Measurements from ENCODE around the gene KIFBP.
"Not testable (repeated sequence)": the region's sequence is repeated elsewhere in the genome, so short reads cannot be mapped to it uniquely, and the experiment has no call there.

KIFBP gene, protein sequence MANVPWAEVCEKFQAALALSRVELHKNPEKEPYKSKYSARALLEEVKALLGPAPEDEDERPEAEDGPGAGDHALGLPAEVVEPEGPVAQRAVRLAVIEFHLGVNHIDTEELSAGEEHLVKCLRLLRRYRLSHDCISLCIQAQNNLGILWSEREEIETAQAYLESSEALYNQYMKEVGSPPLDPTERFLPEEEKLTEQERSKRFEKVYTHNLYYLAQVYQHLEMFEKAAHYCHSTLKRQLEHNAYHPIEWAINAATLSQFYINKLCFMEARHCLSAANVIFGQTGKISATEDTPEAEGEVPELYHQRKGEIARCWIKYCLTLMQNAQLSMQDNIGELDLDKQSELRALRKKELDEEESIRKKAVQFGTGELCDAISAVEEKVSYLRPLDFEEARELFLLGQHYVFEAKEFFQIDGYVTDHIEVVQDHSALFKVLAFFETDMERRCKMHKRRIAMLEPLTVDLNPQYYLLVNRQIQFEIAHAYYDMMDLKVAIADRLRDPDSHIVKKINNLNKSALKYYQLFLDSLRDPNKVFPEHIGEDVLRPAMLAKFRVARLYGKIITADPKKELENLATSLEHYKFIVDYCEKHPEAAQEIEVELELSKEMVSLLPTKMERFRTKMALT

DNA sequence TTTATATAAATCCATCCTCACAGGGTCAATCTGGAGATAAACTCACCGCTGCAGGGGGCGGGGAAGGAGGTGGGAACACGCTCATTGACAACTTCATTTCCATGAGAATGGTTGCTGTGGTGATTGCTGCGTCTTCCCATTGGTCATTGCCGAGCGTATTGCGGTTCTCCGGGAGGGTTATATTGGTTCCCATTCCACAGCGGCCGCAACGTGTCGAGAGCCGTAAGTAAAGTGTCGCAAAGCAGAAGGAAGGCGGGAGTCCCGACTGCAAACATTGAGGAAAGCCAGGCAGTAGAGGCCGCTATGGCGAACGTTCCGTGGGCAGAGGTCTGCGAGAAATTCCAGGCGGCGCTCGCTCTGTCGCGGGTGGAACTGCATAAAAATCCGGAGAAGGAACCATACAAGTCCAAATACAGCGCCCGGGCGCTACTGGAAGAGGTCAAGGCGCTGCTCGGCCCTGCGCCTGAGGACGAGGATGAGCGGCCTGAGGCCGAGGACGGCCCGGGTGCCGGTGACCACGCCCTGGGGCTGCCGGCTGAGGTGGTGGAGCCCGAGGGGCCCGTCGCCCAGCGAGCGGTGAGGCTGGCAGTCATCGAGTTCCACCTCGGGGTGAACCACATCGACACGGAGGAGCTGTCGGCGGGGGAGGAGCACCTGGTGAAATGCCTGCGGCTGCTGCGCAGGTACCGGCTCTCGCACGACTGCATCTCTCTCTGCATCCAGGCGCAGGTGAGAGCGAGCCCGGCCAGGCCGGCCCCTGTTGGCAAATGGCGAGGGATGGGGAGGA lies at the start of gene KIFBP:
Gene KIFBP (plus strand): TSS at position 274 of the 787 bp plus-strand sequence. CDS start 30 bp downstream, at position 304.
- DNase-seq = peak; percentile 97

DNA sequence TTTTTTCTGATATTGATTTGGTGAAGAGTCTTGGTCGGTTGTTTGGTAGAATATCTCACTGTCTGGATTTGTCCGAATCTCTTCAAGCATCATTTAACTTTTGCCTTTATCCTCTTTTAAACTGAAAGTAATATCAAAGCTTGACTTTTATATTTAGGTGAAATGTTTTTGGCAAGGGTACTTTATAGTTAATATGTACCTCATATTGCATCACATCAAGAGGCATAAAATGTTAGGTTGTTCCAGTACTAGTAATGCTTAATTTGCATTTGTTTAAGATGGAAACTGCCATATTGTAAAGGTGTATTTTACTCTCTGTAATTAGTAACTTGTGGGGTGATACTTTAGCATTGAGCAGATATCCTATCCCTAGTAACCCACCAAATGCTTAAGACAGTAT lies 49.7 kb upstream of the KIFBP start:
- DNase-seq = no peak

DNA sequence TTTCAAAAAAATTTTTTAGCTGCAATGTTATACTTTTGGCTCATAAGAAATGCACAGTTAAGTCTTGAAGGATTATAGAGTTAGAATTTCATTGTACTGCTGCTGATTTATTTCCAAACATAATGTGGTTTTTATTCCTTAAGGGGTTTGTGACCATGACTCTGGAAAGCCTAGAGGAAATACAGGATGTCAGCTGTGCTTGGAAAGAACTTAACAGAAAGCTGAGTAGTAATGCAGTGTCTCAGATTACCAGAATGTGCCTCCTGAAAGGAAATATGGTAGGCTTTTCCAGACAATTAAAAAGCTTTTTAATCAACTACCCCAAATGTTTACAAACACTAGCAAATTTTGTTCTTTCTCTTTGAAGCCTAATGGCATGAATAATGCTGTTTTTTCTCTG lies 47.7 kb upstream of the KIFBP start:
- DNase-seq = not testable (repeated sequence)

DNA sequence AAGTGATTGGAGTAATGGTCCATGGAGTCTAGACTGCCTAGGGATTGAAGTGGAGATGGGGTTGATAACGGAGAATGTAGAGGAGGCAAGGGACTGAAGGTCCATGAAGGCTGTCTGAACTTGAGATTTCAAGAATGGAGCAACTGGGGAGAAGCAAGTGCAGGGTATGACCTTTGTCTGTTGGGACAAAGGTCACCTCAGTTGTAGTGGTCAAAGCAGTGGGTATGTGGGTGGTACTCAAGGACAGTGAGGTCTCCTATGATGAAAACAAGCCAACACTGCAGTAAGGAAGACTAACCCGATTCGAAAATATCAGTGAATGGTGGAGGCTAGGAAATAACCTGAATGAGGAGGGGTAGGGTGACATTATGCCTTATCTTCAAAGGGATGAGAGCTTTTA lies 38.0 kb upstream of the KIFBP start:
- no peak for DNase-seq

DNA sequence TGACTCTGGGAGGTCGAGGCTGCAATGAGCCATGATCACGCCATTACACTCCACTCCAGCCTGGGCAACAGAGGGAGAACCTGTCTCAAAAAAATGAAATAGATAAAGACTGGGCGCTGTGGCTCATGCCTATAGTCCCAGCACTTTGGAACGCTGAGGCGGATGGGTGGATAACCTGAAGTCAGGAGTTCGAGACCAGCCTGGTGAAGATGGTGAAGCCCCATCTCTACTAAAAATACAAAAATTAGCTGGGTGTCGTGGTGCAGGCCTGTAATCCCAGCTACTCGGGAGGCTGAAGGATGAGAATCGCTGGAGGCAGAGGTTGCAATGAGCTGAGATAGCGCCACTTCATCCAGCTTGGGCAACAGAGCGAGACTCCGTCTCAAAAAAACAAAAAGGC lies 33.7 kb upstream of the KIFBP start:
- no peak for DNase-seq

DNA sequence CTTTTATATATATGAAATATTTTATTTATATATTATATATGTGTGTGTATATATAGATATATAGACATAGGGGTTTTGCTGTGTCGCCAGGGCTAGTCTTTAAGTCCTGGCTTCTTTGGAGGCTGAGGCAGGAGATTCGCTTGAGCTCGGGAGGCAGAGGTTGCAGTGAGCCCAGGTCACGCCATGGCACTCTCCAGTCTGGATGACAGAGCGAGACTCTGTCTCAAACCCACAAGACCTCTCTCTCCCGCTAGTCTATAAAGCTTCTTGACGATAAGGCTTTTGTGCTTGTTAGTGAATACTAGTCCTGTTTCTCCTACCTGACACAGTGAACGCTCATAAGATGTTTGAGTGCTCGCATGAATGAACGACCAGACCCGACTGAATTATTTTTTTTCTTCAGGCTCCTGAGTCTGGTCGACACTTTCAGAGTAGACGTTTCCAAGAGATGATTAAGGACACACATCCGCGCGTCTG lies 33.2 kb upstream of the KIFBP start:
- peak; percentile 88 for DNase-seq

DNA sequence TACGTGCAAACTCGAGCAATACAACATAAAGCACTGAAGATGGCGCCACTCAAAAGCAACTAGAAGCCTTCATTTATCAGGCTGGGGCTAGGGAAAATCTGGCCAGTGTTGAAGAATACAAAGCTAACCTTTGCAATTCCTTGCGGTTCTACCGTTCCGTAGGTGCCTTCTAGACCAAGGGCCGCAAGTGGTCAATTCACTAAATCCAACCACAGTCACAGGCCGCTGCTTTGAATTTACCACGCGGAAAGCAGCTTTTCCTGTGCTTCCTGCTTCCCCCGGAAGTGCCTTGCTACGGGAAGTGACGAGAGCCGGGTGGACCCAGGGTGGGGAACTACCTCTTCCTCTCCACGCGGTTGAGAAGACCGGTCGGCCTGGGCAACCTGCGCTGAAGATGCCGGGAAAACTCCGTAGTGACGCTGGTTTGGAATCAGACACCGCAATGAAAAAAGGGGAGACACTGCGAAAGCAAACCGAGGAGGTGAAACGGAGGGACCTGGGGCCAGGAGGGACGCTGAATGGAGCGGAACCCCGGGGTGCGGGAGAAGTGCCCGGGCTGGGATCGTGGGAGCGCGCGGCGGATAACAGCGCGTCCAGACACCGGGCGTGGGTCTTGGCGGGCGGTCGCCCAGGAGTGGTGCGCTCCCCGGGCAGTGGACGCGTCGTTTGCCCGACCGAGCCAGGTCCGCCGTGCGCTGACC lies 32.6 kb upstream of the KIFBP start, which contains the start of gene DDX21:
Gene DDX21 (plus strand): TSS at position 339 of the 701 bp plus-strand sequence. CDS start 56 bp downstream, at position 395.
- DNase-seq = peak; percentile 97

DNA sequence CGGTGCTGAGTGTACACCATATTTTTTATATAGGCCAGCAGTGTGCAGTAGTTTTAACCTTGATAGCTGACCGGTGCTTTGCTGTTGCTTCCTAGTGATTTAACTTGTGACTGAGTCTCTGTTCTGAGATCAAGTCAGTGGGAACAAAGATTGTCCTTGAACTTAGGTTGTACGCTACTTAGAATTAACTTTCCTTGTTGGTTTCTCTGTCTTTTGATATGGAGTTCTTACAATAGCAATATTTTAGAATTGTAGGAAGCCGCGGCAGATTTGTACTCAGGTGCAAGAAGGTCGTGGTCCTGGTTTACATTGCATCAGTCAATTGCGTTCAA lies 31.4 kb upstream of the KIFBP start:
- no peak for DNase-seq

DNA sequence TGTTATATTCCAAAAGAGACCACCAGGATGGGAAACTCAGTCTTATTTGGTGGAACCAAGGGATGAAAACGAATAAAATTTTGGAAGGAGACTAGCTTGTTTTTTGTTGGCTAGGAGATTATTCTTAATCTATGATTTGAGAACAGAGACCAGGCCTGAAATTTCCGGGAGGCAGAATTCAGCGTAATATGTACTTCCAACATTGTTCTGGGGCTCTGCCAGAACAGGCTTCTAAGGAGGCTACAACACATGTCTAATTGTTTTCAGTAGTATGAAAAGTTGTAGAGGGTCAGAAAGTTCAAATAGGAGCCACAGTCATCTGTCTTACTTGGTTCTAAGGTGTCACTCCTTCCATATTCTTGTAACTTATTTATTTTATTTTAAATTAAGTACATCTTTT lies 30.9 kb upstream of the KIFBP start:
- no peak for DNase-seq

DNA sequence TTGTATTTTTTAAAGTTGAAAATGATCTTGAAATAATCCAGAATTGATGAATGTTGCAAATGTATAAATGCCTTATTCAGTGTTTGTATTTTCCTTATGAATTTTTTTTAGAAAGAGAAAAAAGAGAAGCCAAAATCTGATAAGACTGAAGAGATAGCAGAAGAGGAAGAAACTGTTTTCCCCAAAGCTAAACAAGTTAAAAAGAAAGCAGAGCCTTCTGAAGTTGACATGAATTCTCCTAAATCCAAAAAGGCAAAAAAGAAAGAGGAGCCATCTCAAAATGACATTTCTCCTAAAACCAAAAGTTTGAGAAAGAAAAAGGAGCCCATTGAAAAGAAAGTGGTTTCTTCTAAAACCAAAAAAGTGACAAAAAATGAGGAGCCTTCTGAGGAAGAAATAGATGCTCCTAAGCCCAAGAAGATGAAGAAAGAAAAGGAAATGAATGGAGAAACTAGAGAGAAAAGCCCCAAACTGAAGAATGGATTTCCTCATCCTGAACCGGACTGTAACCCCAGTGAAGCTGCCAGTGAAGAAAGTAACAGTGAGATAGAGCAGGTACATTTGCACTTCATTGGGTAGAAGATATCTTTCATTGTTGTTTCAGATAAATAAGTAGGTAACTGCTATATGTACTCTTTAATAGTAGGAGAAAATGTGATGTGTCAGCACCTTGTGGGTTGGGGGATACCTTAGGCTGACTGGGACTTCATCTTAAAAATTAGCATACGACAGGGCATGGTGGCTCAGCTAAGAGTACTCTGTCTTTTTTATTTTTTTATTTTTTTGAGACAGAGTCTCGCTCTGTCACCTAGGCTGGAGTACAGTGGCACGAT lies 28.7 kb upstream of the KIFBP start:
- DNase-seq = no peak

DNA sequence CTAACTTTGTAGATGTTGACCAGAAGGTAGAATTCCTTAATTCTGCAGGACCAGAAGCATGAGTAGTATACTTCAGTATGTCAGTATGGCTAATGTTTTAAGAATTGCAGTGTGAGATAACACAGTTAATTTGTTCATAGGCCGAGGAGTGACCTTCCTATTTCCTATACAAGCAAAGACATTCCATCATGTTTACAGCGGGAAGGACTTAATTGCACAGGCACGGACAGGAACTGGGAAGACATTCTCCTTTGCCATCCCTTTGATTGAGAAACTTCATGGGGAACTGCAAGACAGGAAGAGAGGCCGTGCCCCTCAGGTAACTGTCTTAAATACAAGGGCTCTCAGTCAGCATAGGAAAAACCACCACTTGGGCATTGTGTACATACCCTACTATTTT lies 25.5 kb upstream of the KIFBP start:
- no peak for DNase-seq

DNA sequence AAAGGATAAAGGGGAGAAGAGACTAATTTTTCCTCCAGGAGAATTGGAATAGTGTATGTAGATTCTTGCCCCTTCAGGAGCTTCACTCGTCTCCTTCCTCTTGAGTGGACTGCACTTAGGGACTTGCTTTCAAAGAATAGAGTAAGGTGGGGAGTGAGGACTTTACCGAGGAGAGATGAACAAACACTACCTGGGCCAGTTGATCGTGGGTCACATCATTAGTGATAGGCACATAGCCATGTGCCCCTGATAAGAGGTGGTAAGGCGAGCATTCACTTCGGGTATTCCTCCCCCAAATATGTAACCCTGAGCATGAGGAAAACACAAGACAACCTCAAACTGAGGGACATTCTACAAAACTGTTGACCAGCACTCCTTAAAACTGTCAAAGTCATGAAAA lies 14.6 kb upstream of the KIFBP start:
- DNase-seq = no peak

DNA sequence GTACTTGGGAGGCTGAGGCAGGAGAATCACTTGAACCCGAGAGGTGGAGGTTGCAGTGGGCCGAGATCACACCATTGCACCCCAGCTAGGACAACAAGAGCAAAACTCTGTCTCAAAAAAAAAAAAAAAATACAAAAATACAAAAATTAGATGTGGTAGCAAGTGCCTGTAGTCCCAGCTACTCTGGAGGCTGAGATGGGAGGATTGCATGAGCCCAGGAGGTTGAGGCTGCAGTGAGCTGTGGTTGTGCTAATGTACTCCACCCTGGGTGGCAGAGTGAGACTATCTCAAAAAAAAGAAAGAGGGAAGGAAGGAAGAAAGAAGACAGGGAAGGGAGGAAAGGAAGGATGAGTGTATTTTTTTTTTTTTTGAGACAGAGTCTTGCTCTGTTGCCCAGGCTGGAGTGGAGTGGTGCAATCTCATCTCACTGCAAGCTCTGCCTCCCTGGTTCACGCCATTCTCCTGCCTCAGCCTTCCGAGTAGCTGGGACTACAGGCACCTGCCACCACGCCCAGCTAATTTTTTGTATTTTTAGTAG lies 12.6 kb upstream of the KIFBP start:
- DNase-seq = not testable (repeated sequence)

DNA sequence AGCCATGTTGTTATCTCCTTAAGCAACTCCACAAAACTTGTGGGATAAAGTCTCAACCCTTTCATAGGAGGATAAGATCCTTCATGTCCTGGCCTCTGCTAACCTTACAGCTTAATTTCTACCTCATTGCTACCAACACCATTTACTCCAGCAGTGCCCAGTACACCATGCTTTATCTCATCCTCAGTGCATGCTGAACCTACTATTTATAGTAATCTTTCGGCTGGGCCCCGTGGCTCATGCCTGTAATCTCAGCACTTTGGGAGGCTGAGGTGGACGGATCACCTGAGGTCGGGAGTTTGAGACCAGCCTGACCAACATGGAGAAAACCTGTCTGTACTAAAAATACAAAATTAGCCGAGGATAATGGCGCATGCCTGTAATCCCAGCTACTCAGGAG lies 8.9 kb upstream of the KIFBP start:
- not testable (repeated sequence) for DNase-seq

DNA sequence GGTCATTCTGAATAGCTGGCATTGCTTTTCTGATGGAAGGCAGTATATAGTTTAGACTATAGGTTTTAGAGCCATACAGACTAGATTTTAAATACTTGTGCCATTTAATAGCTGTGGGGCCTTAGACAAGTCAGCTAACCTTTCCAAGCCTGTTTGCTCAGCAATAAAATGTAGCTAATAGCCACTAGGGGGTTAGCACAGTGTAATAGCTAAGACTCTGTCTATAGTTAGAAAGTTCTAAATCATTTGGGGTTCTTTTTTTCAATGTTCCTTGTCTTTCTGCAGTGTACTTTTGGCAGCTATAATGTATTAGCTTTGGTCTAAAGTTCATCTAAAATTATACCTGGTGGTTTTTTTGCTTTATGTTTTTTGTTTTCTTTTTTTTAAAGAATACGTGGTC lies 7.5 kb upstream of the KIFBP start:
- DNase-seq = no peak

DNA sequence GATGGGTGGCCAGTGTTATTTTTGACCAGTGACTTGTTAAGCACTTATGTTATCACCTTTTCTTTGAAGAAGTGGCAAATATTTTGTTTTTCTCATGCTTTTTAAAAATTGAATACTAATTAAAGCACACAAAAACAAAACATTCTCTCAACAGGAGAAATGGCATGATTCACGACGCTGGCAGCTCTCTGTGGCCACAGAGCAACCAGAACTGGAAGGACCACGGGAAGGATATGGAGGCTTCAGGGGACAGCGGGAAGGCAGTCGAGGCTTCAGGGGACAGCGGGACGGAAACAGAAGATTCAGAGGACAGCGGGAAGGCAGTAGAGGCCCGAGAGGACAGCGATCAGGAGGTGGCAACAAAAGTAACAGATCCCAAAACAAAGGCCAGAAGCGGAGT lies 6.2 kb upstream of the KIFBP start:
- DNase-seq = no peak

DNA sequence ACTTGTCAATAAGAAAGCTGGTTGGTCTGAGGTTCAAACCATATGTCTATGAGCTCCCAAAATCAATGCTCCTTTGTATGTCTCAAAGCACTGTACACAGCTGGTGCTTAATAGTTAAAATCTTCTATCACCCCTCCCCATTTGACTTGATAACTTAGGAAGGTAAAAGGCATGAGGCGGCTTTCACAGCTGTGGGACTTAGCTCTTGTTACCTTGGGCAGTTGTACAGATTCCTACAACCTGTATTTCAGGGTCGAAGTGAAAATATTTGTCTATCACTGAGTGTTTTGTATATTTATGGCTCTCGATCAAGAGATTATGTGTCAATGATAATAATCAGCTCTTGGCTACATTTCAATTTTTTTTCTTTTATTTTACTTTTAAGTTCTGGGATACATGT lies 992 bp upstream of the KIFBP start:
- no peak for DNase-seq

DNA sequence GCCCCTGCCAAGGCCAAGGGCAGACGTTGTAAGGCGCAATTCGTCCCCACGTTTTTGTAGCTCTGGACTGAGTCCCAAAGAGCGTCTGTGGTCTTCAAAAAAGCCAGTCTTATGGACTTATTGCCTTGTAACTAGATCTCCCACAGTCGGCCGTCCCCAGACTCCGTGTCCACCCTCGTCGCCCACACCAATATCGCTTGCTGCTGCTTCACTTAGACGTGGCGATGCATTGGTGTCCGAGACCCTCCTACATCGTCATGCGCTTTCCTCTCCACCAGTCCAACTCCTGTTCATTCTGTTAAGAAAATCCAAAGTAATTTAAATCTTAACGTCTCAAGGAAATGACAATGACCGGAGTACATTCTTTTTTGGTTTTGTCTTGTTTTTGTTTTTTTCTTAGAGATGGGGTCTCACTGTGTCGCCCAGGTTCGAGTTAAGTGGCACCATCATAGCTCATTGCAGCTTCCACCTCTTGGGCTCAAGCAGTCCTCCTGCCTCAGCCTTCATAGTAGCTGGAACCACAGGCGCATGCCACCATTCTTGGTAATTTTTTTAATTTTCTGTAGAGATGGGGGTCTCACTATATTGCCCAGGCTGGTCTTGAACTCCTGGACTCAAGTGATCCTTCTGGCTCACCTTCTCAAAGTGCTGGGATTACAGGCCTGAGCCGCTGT lies 851 bp downstream of the KIFBP start:
- no peak for DNase-seq

DNA sequence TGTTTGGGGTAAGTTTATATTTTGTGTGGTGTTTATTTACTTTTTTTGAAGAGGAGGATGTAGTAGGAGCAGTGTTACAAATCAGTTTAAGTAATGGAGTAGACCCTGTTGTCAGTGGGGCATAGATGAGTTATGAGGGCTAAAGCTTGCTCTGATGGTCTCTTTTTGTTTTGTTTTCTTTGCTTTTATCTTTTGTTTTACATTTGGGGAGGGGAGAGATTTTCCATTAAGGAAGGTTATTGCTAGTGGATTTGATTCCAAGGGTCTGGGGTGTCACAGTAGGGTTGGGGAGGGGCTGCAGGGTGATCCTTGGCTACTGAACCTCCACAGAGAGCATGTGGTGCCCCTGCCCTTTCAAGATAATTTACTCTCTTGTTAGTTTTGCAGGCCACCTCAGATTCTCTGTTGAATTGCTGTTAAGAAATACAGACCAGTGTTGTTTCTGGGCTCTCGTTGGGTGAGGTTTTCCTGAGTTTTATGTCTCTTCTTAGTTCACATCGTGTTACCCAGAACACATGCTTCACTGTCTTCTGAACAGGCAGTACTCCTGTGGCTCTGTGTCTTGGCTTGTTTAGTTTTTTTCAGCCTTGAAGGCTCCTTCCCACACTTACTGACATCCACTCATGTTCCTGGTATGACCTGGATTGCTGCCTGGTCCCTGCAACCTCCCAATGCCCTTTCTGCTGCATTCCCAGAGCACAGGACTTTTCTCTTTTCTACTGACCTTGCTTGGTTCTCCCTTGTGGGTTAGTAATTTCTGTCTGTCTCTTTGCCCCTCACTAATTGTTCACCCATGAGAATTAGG lies 4.2 kb downstream of the KIFBP start:
- DNase-seq = no peak

DNA sequence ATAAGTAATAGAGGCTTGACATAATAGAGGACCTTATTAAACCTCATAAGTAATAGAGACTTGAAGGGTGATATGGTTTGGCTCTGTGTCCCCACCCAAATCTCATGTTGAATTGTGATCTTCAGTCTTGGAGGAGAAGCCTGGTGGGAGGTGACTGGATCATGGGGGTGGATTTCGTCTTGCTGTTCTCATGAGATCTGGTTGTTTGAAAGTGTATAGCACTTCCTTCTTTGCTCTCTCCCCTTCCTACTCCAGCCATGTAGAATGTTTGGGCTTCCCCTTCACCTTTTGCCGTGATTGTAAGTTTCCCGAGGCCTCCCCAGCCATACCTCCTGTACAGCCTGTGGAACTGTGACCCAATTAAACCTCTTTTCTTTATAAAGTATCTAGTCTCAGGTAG lies 8.6 kb downstream of the KIFBP start:
- DNase-seq = no peak
